WTC11 (cell line): Measurements from ENCODE around the gene PSG4.
"Not testable (repeated sequence)": the region's sequence is repeated elsewhere in the genome, so short reads cannot be mapped to it uniquely, and the experiment has no call there.

Source experiments
- ATF1 ChIP-seq: sonication (generic); formaldehyde crosslinking; IDR thresholded peaks from 2 replicates; pipeline ENCODE4 v1.8.1; 2023; ENCODE audit warnings: mild to moderate bottlenecking, moderate library complexity, missing genetic modification reagents
- CBFB ChIP-seq: sonication (generic); formaldehyde crosslinking; IDR thresholded peaks from 2 replicates; pipeline ENCODE4 v1.8.1; 2022; ENCODE audit warnings: mild to moderate bottlenecking, low read depth, missing genetic modification reagents
- CREB1 ChIP-seq: sonication (generic); formaldehyde crosslinking; IDR thresholded peaks from 2 replicates; pipeline ENCODE4 v1.8.0; 2023; ENCODE audit warnings: mild to moderate bottlenecking, missing genetic modification reagents
- CREM ChIP-seq: sonication (generic); formaldehyde crosslinking; IDR thresholded peaks from 2 replicates; pipeline ENCODE4 v1.8.1; 2022; ENCODE audit warnings: mild to moderate bottlenecking, missing genetic modification reagents, moderate library complexity
- ELF4 ChIP-seq: sonication (generic); formaldehyde crosslinking; IDR thresholded peaks from 2 replicates; pipeline ENCODE4 v1.8.1; 2022; ENCODE audit warnings: low read depth, mild to moderate bottlenecking, moderate library complexity, missing genetic modification reagents
- NR1H2 ChIP-seq: sonication (generic); formaldehyde crosslinking; IDR thresholded peaks from 2 replicates; pipeline ENCODE4 v1.9.0; 2021; ENCODE audit warnings: mild to moderate bottlenecking, moderate library complexity, missing genetic modification reagents
- TP53 ChIP-seq: sonication (generic); formaldehyde crosslinking; IDR thresholded peaks from 2 replicates; pipeline ENCODE4 v1.8.1; 2023; ENCODE audit warnings: mild to moderate bottlenecking, missing genetic modification reagents
- TF ChIP-seq, protein P1 (sequence below): sonication (generic); formaldehyde crosslinking; IDR thresholded peaks from 2 replicates; pipeline ENCODE4 v1.8.1; 2023; ENCODE audit warnings: mild to moderate bottlenecking, missing genetic modification reagents, borderline replicate concordance
- TF ChIP-seq, protein P2 (sequence below): sonication (generic); formaldehyde crosslinking; IDR thresholded peaks from 2 replicates; pipeline ENCODE4 v1.8.1; 2023; ENCODE audit warnings: mild to moderate bottlenecking, missing genetic modification reagents, moderate library complexity
- TF ChIP-seq, protein P3 (sequence below): fragments of 200-600 bp; IDR thresholded peaks from 2 replicates; pipeline ENCODE4 v1.8.0; 2022; ENCODE audit warnings: antibody characterized with exemption
- TF ChIP-seq, protein P4 (sequence below): sonication (generic); formaldehyde crosslinking; IDR thresholded peaks from 2 replicates; pipeline ENCODE4 v1.8.0; 2022; ENCODE audit warnings: mild to moderate bottlenecking, missing genetic modification reagents
- TF ChIP-seq, protein P5 (sequence below): sonication (generic); formaldehyde crosslinking; IDR thresholded peaks from 2 replicates; pipeline ENCODE4 v1.8.1; 2022; ENCODE audit warnings: mild to moderate bottlenecking, moderate library complexity, missing genetic modification reagents
- TF ChIP-seq, protein P6 (sequence below): sonication (generic); formaldehyde crosslinking; IDR thresholded peaks from 2 replicates; pipeline ENCODE4 v1.8.0; 2022; ENCODE audit warnings: mild to moderate bottlenecking, missing genetic modification reagents

DNA sequence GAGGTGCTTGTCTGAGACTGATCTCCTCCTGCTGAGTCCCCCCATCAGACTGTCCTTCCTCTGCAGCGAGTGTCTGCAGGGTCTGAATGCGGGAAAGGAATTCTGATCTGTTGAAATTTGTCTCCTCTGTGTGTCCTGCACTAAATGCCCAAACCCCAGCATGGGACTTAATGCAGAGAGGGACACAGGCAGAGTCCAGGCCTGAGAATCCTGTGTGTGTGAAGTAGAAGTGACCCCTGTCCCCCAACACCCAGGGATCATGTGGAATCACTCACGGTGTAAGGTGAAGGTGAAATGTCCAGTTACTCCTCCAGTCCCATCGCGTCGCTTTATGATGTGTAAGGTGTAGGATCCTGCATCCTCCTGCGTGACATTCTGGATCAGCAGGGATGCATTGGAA is 1.8 kb downstream of the PSG4 start:
- not testable (repeated sequence) for TF ChIP-seq CREB1 (CRISPR knock-in tag); ELF4 (CRISPR knock-in tag); ATF1 (CRISPR knock-in tag); TP53 (CRISPR knock-in tag); CBFB (CRISPR knock-in tag); CREM; NR1H2 (CRISPR knock-in tag)
- TF ChIP-seq, protein P1, sequence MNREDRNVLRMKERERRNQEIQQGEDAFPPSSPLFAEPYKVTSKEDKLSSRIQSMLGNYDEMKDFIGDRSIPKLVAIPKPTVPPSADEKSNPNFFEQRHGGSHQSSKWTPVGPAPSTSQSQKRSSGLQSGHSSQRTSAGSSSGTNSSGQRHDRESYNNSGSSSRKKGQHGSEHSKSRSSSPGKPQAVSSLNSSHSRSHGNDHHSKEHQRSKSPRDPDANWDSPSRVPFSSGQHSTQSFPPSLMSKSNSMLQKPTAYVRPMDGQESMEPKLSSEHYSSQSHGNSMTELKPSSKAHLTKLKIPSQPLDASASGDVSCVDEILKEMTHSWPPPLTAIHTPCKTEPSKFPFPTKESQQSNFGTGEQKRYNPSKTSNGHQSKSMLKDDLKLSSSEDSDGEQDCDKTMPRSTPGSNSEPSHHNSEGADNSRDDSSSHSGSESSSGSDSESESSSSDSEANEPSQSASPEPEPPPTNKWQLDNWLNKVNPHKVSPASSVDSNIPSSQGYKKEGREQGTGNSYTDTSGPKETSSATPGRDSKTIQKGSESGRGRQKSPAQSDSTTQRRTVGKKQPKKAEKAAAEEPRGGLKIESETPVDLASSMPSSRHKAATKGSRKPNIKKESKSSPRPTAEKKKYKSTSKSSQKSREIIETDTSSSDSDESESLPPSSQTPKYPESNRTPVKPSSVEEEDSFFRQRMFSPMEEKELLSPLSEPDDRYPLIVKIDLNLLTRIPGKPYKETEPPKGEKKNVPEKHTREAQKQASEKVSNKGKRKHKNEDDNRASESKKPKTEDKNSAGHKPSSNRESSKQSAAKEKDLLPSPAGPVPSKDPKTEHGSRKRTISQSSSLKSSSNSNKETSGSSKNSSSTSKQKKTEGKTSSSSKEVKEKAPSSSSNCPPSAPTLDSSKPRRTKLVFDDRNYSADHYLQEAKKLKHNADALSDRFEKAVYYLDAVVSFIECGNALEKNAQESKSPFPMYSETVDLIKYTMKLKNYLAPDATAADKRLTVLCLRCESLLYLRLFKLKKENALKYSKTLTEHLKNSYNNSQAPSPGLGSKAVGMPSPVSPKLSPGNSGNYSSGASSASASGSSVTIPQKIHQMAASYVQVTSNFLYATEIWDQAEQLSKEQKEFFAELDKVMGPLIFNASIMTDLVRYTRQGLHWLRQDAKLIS = not testable (repeated sequence)
- TF ChIP-seq, protein P2, sequence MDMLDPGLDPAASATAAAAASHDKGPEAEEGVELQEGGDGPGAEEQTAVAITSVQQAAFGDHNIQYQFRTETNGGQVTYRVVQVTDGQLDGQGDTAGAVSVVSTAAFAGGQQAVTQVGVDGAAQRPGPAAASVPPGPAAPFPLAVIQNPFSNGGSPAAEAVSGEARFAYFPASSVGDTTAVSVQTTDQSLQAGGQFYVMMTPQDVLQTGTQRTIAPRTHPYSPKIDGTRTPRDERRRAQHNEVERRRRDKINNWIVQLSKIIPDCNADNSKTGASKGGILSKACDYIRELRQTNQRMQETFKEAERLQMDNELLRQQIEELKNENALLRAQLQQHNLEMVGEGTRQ (CRISPR knock-in tag) = not testable (repeated sequence)
- TF ChIP-seq, protein P3, sequence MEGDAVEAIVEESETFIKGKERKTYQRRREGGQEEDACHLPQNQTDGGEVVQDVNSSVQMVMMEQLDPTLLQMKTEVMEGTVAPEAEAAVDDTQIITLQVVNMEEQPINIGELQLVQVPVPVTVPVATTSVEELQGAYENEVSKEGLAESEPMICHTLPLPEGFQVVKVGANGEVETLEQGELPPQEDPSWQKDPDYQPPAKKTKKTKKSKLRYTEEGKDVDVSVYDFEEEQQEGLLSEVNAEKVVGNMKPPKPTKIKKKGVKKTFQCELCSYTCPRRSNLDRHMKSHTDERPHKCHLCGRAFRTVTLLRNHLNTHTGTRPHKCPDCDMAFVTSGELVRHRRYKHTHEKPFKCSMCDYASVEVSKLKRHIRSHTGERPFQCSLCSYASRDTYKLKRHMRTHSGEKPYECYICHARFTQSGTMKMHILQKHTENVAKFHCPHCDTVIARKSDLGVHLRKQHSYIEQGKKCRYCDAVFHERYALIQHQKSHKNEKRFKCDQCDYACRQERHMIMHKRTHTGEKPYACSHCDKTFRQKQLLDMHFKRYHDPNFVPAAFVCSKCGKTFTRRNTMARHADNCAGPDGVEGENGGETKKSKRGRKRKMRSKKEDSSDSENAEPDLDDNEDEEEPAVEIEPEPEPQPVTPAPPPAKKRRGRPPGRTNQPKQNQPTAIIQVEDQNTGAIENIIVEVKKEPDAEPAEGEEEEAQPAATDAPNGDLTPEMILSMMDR = not testable (repeated sequence)
- TF ChIP-seq, protein P4, sequence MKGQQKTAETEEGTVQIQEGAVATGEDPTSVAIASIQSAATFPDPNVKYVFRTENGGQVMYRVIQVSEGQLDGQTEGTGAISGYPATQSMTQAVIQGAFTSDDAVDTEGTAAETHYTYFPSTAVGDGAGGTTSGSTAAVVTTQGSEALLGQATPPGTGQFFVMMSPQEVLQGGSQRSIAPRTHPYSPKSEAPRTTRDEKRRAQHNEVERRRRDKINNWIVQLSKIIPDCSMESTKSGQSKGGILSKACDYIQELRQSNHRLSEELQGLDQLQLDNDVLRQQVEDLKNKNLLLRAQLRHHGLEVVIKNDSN (CRISPR knock-in tag) = not testable (repeated sequence)
- TF ChIP-seq, protein P5, sequence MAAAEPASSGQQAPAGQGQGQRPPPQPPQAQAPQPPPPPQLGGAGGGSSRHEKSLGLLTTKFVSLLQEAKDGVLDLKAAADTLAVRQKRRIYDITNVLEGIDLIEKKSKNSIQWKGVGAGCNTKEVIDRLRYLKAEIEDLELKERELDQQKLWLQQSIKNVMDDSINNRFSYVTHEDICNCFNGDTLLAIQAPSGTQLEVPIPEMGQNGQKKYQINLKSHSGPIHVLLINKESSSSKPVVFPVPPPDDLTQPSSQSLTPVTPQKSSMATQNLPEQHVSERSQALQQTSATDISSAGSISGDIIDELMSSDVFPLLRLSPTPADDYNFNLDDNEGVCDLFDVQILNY (CRISPR knock-in tag) = not testable (repeated sequence)
- TF ChIP-seq, protein P6, sequence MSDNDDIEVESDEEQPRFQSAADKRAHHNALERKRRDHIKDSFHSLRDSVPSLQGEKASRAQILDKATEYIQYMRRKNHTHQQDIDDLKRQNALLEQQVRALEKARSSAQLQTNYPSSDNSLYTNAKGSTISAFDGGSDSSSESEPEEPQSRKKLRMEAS = not testable (repeated sequence)
